ENCODE data around the gene LDLRAD3. TPM values are rescaled to one million over a fixed set of nuclear protein-coding genes. Genes with fewer than 3 reads are reported as not detected.
A peak's percentile ranks its signal among the peaks of the same experiment; 100 is the strongest.

The LDLRAD3 gene
- total RNA-seq, 1 donor from 2014 or later = 28.5 TPM

GRCh38 chr11:35937111-35937510, 6.8 kb upstream of the LDLRAD3 start:
- no peak for DNase-seq (ENCODE audit: low spot score)
- H3K27me3 Mint-ChIP-seq (ENCODE audit: unreplicated experiment) = peaks cover 3% of the 10 kb centered on the region
- H3K9me3 Mint-ChIP-seq (ENCODE audit: unreplicated experiment) = no peaks in the 10 kb centered on the region
- no peak overlapping the region for H3K27ac Mint-ChIP-seq (ENCODE audit: unreplicated experiment)
- no peak overlapping the region for H3K4me3 Mint-ChIP-seq (ENCODE audit: unreplicated experiment)
- H3K4me1 Mint-ChIP-seq (ENCODE audit: unreplicated experiment) = peaks cover 6% of the 10 kb centered on the region
- TF ChIP-seq CTCF (IDR thresholded peaks at IDR 0.05; ENCODE audit: unreplicated experiment) = no peak
- H3K36me3 Mint-ChIP-seq (ENCODE audit: low read depth, unreplicated experiment) = no peaks in the 10 kb centered on the region

- no peaks in the 10 kb centered on the region for H3K36me3 Mint-ChIP-seq (ENCODE audit: low read depth, unreplicated experiment)
- peaks cover 2% of the 10 kb centered on the region for H3K27me3 Mint-ChIP-seq (ENCODE audit: unreplicated experiment)
- no peak for TF ChIP-seq CTCF (IDR thresholded peaks at IDR 0.05; ENCODE audit: unreplicated experiment)
- H3K4me1 Mint-ChIP-seq (ENCODE audit: unreplicated experiment) = peaks cover 6% of the 10 kb centered on the region
- no peak overlapping the region for H3K4me3 Mint-ChIP-seq (ENCODE audit: unreplicated experiment)
- H3K9me3 Mint-ChIP-seq (ENCODE audit: unreplicated experiment) = no peaks in the 10 kb centered on the region
- no peak overlapping the region for H3K27ac Mint-ChIP-seq (ENCODE audit: unreplicated experiment)
- no peak for DNase-seq (ENCODE audit: low spot score)
Observed at GRCh38 chr11:35937700-35938099, 6.2 kb upstream of the LDLRAD3 start.

GRCh38 chr11:35938231-35938630, 5.6 kb upstream of the LDLRAD3 start:
- Mint-ChIP-seq H3K9me3 (ENCODE audit: unreplicated experiment) (no peaks in the 10 kb centered on the region), H3K4me3 (ENCODE audit: unreplicated experiment) (no peak overlapping the region), H3K27me3 (ENCODE audit: unreplicated experiment) (peaks cover 2% of the 10 kb centered on the region)

GRCh38 chr11:35943309-35943708, 553 bp upstream of the LDLRAD3 start:
- peaks cover 31% of the 10 kb centered on the region for H3K4me1 Mint-ChIP-seq (ENCODE audit: unreplicated experiment)
- peaks cover 7% of the 10 kb centered on the region for H3K36me3 Mint-ChIP-seq (ENCODE audit: low read depth, unreplicated experiment)
- H3K27ac Mint-ChIP-seq (ENCODE audit: unreplicated experiment) = peak overlapping the region; percentile 12
- no peak for TF ChIP-seq CTCF (IDR thresholded peaks at IDR 0.05; ENCODE audit: unreplicated experiment)
- H3K9me3 Mint-ChIP-seq (ENCODE audit: unreplicated experiment) = no peaks in the 10 kb centered on the region
- H3K27me3 Mint-ChIP-seq (ENCODE audit: unreplicated experiment) = peaks cover 8% of the 10 kb centered on the region
- no peak for DNase-seq (ENCODE audit: low spot score)
- peak overlapping the region; percentile 90 for H3K4me3 Mint-ChIP-seq (ENCODE audit: unreplicated experiment)

More at GRCh38 chr11:35938231-35938630, 5.6 kb upstream of the LDLRAD3 start:
- no peak overlapping the region for H3K27ac Mint-ChIP-seq (ENCODE audit: unreplicated experiment)
- peaks cover 7% of the 10 kb centered on the region for H3K4me1 Mint-ChIP-seq (ENCODE audit: unreplicated experiment)
- no peaks in the 10 kb centered on the region for H3K36me3 Mint-ChIP-seq (ENCODE audit: low read depth, unreplicated experiment)
- TF ChIP-seq CTCF (IDR thresholded peaks at IDR 0.05; ENCODE audit: unreplicated experiment) = no peak
- no peak for DNase-seq (ENCODE audit: low spot score)

- Mint-ChIP-seq H3K27me3 (ENCODE audit: unreplicated experiment) (peaks cover 8% of the 10 kb centered on the region), H3K27ac (ENCODE audit: unreplicated experiment) (peak overlapping the region; percentile 83), H3K9me3 (ENCODE audit: unreplicated experiment) (no peaks in the 10 kb centered on the region), H3K36me3 (ENCODE audit: low read depth, unreplicated experiment) (peaks cover 8% of the 10 kb centered on the region), H3K4me3 (ENCODE audit: unreplicated experiment) (peak overlapping the region; percentile 96), H3K4me1 (ENCODE audit: unreplicated experiment) (peaks cover 44% of the 10 kb centered on the region)
- no peak for DNase-seq (ENCODE audit: low spot score)
- no peak for TF ChIP-seq CTCF (IDR thresholded peaks at IDR 0.05; ENCODE audit: unreplicated experiment)
Observed at GRCh38 chr11:35944503-35945136, 758 bp downstream of the LDLRAD3 start.
